A549 (cell line): ENCODE results near the gene UNC13B.

Source experiments
- CEBPB ChIP-seq, 2 experiments: fragments of >200 bp in 1 of 2; sonication (Bioruptor Twin) in 1 of 2; formaldehyde crosslinking in 1 of 2; IDR thresholded peaks; 2 replicates each; pipeline ENCODE4 v1.6.1; 2012 to 2016
- CTCF ChIP-seq: fragments of >200 bp; sonication (Bioruptor Twin); formaldehyde crosslinking; IDR thresholded peaks from 3 replicates; pipeline ENCODE4 v1.5.1; 2016
- MAX ChIP-seq: IDR thresholded peaks from 2 replicates; pipeline ENCODE4 v1.6.1; 2012
- MAZ ChIP-seq: fragments of 150-350 bp; IDR thresholded peaks from 2 replicates; pipeline ENCODE4 v1.6.1; 2014; ENCODE audit warnings: antibody characterized with exemption, low read depth, low read length, borderline replicate concordance
- ZNF302 ChIP-seq: fragments of 250-450 bp; sonication (Bioruptor Pico); IDR thresholded peaks from 2 replicates; pipeline ENCODE4 v1.9.0; 2021; ENCODE audit warnings: inconsistent platforms, mild to moderate bottlenecking, moderate library complexity

DNA sequence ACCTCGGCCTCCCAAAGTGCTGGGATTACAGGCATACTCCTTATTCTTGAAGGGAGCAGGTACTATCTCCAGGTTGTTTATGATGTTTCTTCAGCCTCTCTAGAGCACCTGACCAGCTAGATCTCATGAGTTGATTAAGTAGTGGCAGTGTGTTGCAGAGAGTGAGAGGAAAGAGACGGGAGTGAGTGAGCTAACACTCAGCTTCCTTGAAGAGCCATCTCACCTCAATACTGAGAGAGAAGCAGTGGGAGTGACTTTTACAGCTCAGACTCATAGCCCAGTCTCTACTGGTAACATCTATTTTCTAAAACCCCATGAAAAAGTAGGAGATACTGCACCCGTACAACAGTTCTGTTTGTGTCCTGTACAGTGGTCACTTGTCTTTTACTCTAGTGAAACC, 284.2 kb downstream of the UNC13B start:
- TF ChIP-seq CTCF (no peak), ZNF302 (CRISPR knock-in tag) (no peak), CEBPB (IDR thresholded peaks at IDR 0.05) (no peak), MAZ (no peak), MAX (no peak)
